Spleen (tissue), 11 donors: ENCODE measurements around the gene CPNE8. TPM values are rescaled to one million over a fixed set of nuclear protein-coding genes. Genes with fewer than 3 reads are reported as not detected.

Source experiments
- DNase-seq: peaks from one replicate; pipeline ENCODE4 v3.0.0-alpha.2; 2020
- H3K27ac ChIP-seq, 8 donors: fragments of 200-600 bp; sonication (generic) in 7 of 8; 1 replicate in 4 of 8; 2 replicates in 4 of 8; pipeline versions ENCODE4 v1.5.0 to v1.8.0; 2016 to 2021; ENCODE audit warnings: inconsistent platforms in 4 of 8, mild to moderate bottlenecking in 4 of 8, moderate library complexity in 1 of 8
- H3K27me3 ChIP-seq, 7 donors: fragments of 200-600 bp; sonication (generic) in 6 of 7; replicated peaks in 1 of 7; 1 replicate in 4 of 7; 2 replicates in 3 of 7; pipeline versions ENCODE4 v1.5.0 to v1.8.0; 2016 to 2021; ENCODE audit warnings: inconsistent platforms in 3 of 7, mild to moderate bottlenecking in 1 of 7
- H3K36me3 ChIP-seq, 6 donors: fragments of 200-600 bp; sonication (generic) in 5 of 6; 1 replicate in 4 of 6; 2 replicates in 2 of 6; pipeline versions ENCODE4 v1.5.0 to v1.8.0; 2016 to 2021; ENCODE audit warnings: inconsistent platforms in 2 of 6
- H3K4me1 ChIP-seq, 6 donors: fragments of 200-600 bp; sonication (generic) in 5 of 6; 1 replicate in 3 of 6; 2 replicates in 3 of 6; pipeline versions ENCODE4 v1.5.0 to v1.8.0; 2016 to 2021; ENCODE audit warnings: inconsistent platforms in 3 of 6
- H3K4me3 ChIP-seq, 8 donors: fragments of 200-600 bp; sonication (generic) in 7 of 8; 1 replicate in 4 of 8; 2 replicates in 4 of 8; pipeline versions ENCODE4 v1.5.0 to v1.8.0; 2016 to 2021; ENCODE audit warnings: inconsistent platforms in 4 of 8, mild to moderate bottlenecking in 4 of 8, moderate library complexity in 2 of 8
- H3K9me3 ChIP-seq, 8 donors: fragments of 200-600 bp; sonication (generic) in 7 of 8; 1 replicate in 4 of 8; 2 replicates in 4 of 8; pipeline versions ENCODE4 v1.5.0 to v1.8.0; 2016 to 2021; ENCODE audit warnings: inconsistent platforms in 4 of 8
- CTCF ChIP-seq, 11 experiments: fragments of 200-600 bp in 7 of 11; fragments of 450-650 bp in 4 of 11; sonication (generic) in 4 of 11; IDR thresholded peaks in 8 of 11; conservative IDR thresholded peaks in 3 of 11; 1 replicate in 7 of 11; 2 replicates in 4 of 11; pipeline versions ENCODE4 v1.4.0 to v1.8.0; 2016 to 2021; ENCODE audit warnings: antibody characterized with exemption in 11 of 11, inconsistent platforms in 4 of 11, mild to moderate bottlenecking in 1 of 11
- POLR2A ChIP-seq, 3 donors: fragments of 450-650 bp; IDR thresholded peaks; one replicate each; pipeline ENCODE4 v1.5.1; 2017; ENCODE audit warnings: antibody characterized with exemption in 3 of 3, mild to moderate bottlenecking in 1 of 3
- POLR2AphosphoS5 ChIP-seq, 3 donors: sonication (generic); formaldehyde crosslinking; IDR thresholded peaks; one replicate each; pipeline ENCODE4 v1.5.1; 2017; ENCODE audit warnings: antibody characterized with exemption in 3 of 3
- WGBS, 5 donors: extraction: QIAGEN DNeasy Blood & Tissue Kit in 3 of 5; methylation state at CpG; one replicate each; pipeline versions ENCODE4 v1.1.5 to v1.1.7; 2013 to 2018; 5-methylcytosine and 5-hydroxymethylcytosine counted together
- intact Hi-C: fragments of 100-400 bp; cut with DNase I; formaldehyde crosslinking; loops from one replicate; pipeline ENCODE4 v1.15.0; 2023; ENCODE audit warnings: low total_unique reads
- polyA plus RNA-seq, 3 donors: library from polyadenylated mRNA; stranded (reverse); fragments of 200-250 nt; gene quantifications; one replicate each; pipeline ENCODE4 v1.2.1, GENCODE V29; 2013
- total RNA-seq, 7 donors: library from RNA; depleted of rRNA in 3 of 7; stranded (reverse); fragments of >200 nt in 3 of 7; fragmentation: NEBNext Ultra II Directional in 4 of 7; extraction: Animal tissue kit (Norgen Biotek cat#: 25700) in 4 of 7; gene quantifications; one replicate each; pipeline versions ENCODE4 v1.1.0 to v1.2.1, GENCODE V29; 2016 to 2021
- donor health status: healthy with polysubstance abuse.
- donor health status: DM: no; HTN: no; CAD: no; lungs with moderate emphysema.
- donor health status: DM: no; HTN: no; CAD: no.
- donor health status: Bipolar disorder and iron deficiency.
- donor health status: healthy.
- donor health status: DM: no; HTN: no; CAD: no.
- donor health status: DM: yes; HTN: yes; CAD: no.

CPNE8 gene
- total and polyA plus RNA-seq, 10 donors: 5.4 to 42.4 (median 30.2) TPM

GRCh38 chr12:38783304-38783703 lies 122.1 kb downstream of the CPNE8 start:
- H3K4me3 ChIP-seq: no peak overlapping the region
- 59 to 92% (median 80%) methylated on average over 2 of the region's 2 CpGs for WGBS, 5 donors
- no peaks in the 10 kb centered on the region for H3K4me1 ChIP-seq
- no peak overlapping the region for H3K27ac ChIP-seq
- DNase-seq: no peak
- intact Hi-C loops: no loop called here
- no peaks in the 10 kb centered on the region for H3K36me3 ChIP-seq
- no peaks in the 10 kb centered on the region for H3K27me3 ChIP-seq
- H3K9me3 ChIP-seq: peaks cover 0 to 32% (median 27%) of the 10 kb centered on the region in 8 donors
- no peak for TF ChIP-seq POLR2A (IDR thresholded peaks at IDR 0.05)
- no peak for TF ChIP-seq POLR2AphosphoS5 (IDR thresholded peaks at IDR 0.05)
- no peak for TF ChIP-seq CTCF (IDR thresholded peaks at IDR 0.05 in 8 of 11, conservative IDR thresholded peaks at IDR 0.05 in 3 of 11)

- intact Hi-C loops: no loop called here
- H3K4me3 ChIP-seq: no peak overlapping the region
- no peak overlapping the region for H3K27ac ChIP-seq
- DNase-seq: no peak
- no peak for TF ChIP-seq POLR2AphosphoS5 (IDR thresholded peaks at IDR 0.05)
- no peak for TF ChIP-seq CTCF (IDR thresholded peaks at IDR 0.05 in 8 of 11, conservative IDR thresholded peaks at IDR 0.05 in 3 of 11)
- TF ChIP-seq POLR2A (IDR thresholded peaks at IDR 0.05): no peak
- H3K4me1 ChIP-seq: no peaks in the 10 kb centered on the region
- no peaks in the 10 kb centered on the region for H3K27me3 ChIP-seq
- H3K36me3 ChIP-seq: no peaks in the 10 kb centered on the region
- H3K9me3 ChIP-seq: peaks cover 0 to 23% (median 17%) of the 10 kb centered on the region in 8 donors
These were observed 123.0 kb downstream of the CPNE8 start for GRCh38 chr12:38782359-38782758.

GRCh38 chr12:38776647-38777046 lies 128.7 kb downstream of the CPNE8 start:
- no peak overlapping the region for H3K4me3 ChIP-seq
- WGBS, 5 donors: 89 to 98% (median 97%) methylated on average over 1 of the region's 1 CpG
- peaks cover 0 to 12% (median 8%) of the 10 kb centered on the region in 6 donors for H3K4me1 ChIP-seq
- no peak for TF ChIP-seq CTCF (IDR thresholded peaks at IDR 0.05 in 8 of 11, conservative IDR thresholded peaks at IDR 0.05 in 3 of 11)
- no peak for TF ChIP-seq POLR2A (IDR thresholded peaks at IDR 0.05)
- no peak for TF ChIP-seq POLR2AphosphoS5 (IDR thresholded peaks at IDR 0.05)
- H3K9me3 ChIP-seq: peaks cover 0 to 9% (median 7%) of the 10 kb centered on the region in 8 donors
- no peaks in the 10 kb centered on the region for H3K27me3 ChIP-seq
- H3K27ac ChIP-seq: no peak overlapping the region
- DNase-seq: no peak
- H3K36me3 ChIP-seq: peaks cover 0 to 6% (median 0%) of the 10 kb centered on the region in 6 donors
- intact Hi-C loops: no loop called here

GRCh38 chr12:38775457-38775856 lies 129.9 kb downstream of the CPNE8 start:
- Histone ChIP-seq H3K9me3 (peaks cover 0 to 9% (median 7%) of the 10 kb centered on the region in 8 donors), H3K27me3 (no peaks in the 10 kb centered on the region), H3K27ac (no peak overlapping the region), H3K4me3 (no peak overlapping the region), H3K36me3 (peaks cover 0 to 6% (median 0%) of the 10 kb centered on the region in 6 donors), H3K4me1 (peaks cover 0 to 15% (median 8%) of the 10 kb centered on the region in 6 donors)
- no peak for DNase-seq
- no peak for TF ChIP-seq CTCF (IDR thresholded peaks at IDR 0.05 in 8 of 11, conservative IDR thresholded peaks at IDR 0.05 in 3 of 11)
- intact Hi-C loops: no loop called here
